NCI-H1930 (cell line): Measurements from ENCODE around the gene ZNF524.

Source experiments
- DNase-seq, 2 experiments: peaks; one replicate each; lab custom pipeline; 2025; lab: John Stamatoyannopoulos, UW

Gene ZNF524

GRCh38 chr19:55602104-55603001 is 2.3 kb downstream of the ZNF524 start:
- DNase-seq: no peak

DNA sequence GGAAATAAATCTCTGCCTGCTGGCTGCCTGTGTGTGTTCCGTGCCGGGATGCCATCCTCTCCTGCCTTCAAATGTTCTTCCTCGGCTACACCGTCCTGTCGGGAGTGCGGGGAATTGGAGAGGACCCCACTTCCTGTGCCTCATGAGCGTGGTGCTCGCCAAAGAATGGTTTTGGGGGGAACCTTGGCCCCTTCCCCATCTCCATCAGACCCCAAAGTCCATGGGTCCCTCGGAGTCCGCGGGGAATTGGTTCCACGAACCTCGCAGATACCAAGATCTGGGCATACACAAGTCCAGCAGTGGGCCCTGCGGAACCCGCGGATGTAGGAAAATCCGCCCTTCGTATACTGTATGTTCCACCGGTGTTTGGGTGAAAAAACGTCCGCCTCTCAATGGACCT is 3.0 kb downstream of the ZNF524 start:
- DNase-seq: no peak

DNA sequence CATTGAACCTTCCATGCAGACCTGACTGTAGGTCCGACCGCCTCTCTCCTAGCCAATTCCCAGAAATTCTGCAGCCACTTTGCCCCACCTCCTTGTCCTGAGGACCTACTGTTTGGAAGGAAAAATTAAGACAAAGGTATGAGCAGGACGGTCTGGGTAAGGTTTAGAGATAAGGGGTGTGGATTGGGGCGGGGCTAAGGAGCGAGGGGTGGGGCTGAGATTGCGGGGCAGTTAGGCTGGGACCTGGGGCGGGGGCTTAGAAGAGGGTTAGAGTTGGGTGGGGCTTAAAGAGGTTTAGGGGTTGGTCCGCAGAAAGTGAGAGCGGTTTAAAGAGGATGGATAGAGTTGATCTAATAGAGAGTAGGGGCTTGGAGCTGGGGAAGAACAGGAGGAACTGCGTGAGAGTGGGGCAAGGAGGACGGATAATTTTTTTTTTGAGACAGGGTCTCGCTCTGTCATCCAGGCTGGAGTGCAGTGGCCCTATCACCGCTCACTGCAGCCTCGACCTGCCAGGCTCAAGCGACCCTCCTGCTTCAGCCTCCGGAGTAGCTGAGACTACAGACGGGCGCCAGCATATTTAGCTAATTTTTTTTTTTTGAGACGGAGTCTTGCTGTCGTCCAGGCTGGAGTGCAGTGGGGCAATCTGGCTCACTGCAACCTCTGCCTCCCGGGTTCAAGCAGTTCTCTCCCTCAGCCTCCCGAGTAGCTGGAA is 3.6 kb downstream of the ZNF524 start:
- no peak for DNase-seq

DNA sequence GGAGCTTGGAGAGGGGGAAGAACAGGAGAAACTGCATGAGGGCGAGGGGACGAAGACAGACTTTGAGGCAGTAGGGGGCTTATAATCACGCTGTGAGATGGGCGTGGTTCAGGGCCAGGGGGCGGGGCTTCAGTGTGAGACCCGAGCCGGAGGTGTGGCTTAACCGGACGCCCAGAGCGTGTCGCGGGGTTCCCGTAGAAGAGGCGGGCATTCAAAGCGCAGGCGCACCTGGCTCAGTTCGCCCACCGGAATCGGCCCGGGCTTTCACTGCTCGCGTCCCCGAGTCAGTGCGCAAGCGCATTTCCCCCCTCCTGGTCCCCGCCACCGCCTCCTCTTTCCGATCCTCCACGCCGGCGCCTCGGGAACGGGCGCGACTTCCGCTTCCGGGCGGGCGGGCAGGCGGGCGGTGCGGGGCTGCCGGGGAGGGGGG is 5.1 kb downstream of the ZNF524 start:
- DNase-seq: peak; percentile 99 to 100

- DNase-seq: peak; percentile 59 to 82
These were observed 5.8 kb downstream of the ZNF524 start, which contains the start of gene ZNF865 for GRCh38 chr19:55605637-55606470. ZNF865 (plus strand) TSS chr19:55605647; CDS start chr19:55613619, 7,972 bp downstream.

GRCh38 chr19:55606471-55606787 is 6.3 kb downstream of the ZNF524 start:
- DNase-seq: no peak

- DNase-seq: no peak
These were observed 6.7 kb downstream of the ZNF524 start for GRCh38 chr19:55606817-55607216.

- DNase-seq: no peak
These were observed 9.2 kb downstream of the ZNF524 start for GRCh38 chr19:55609326-55609725.

DNA sequence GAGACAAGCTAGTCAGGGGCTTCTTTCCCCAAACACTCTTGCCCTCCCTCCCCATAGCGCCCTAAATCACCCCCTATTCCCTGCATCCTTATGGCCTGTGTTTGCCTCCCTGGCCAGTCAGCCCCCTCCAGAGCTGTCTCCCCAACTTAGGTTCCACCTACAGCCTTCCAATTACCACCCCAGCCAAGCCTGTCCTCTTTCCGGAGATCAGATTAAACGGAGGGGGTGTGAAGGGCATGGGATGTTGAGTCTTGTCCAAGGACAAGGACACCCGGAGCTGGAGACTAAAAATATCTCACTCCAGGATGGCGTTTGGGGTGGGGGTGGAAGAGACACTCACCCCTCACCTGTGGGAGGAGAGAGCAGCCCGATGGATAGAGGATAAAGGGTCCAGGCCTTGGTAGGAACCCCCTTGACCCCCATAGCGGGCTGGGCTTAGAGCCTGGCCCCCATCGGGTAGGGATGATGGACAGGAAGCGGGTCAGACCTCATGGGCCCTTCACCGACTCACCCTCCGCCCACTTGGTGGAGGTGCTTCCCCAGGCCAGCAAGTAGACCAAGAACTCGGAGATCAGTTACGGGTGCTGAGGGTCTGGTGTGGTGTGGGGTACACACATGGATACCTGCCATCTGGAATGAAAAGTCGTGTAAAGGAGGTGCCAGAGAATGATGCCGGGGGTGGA is 11.4 kb downstream of the ZNF524 start:
- DNase-seq: no peak

- DNase-seq: no peak
These were observed 12.0 kb downstream of the ZNF524 start for GRCh38 chr19:55611983-55612645.

GRCh38 chr19:55613396-55613795 is 13.3 kb downstream of the ZNF524 start:
- no peak for DNase-seq

DNA sequence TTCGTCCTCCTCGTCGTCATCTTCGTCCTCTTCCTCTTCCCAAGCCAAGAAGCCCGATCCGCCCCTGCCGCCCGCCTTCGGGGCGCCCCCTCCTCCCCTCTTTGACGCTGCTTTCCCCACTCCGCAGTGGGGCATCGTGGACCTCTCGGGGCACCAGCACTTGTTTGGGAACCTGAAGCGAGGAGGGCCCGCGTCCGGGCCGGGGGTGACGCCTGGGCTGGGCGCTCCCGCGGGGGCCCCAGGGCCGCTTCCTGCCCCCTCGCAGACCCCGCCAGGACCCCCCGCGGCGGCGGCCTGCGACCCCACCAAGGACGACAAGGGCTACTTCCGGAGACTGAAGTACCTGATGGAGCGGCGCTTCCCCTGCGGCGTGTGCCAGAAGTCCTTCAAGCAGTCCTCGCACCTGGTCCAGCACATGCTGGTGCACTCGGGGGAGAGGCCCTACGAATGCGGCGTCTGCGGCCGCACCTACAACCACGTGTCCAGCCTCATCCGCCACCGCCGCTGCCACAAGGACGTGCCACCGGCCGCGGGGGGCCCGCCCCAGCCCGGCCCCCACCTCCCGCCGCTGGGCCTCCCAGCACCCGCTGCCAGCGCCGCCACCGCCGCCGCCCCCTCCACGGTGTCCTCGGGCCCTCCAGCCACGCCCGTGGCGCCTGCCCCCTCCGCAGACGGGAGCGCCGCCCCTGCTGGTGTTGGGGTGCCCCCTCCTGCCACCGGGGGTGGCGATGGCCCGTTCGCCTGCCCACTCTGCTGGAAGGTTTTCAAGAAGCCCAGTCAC is 14.0 kb downstream of the ZNF524 start:
- DNase-seq: no peak

GRCh38 chr19:55614711-55615542 is 14.8 kb downstream of the ZNF524 start:
- DNase-seq: no peak

GRCh38 chr19:55615543-55616394 is 15.7 kb downstream of the ZNF524 start:
- DNase-seq: no peak

DNA sequence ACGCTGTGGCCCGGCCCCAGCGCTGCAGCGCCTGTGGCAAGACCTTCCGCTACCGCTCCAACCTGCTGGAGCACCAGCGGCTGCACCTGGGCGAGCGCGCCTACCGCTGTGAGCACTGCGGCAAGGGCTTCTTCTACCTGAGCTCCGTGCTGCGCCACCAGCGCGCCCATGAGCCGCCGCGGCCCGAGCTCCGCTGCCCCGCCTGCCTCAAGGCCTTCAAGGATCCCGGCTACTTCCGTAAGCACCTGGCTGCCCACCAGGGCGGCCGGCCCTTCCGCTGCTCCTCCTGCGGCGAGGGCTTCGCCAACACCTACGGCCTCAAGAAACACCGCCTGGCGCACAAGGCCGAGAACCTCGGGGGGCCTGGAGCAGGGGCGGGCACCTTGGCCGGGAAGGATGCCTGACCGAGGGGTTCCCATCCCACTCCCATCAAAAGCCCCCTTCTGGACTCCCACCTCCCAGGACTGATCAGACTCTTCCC is 16.3 kb downstream of the ZNF524 start:
- no peak for DNase-seq

GRCh38 chr19:55617426-55617825 is 17.3 kb downstream of the ZNF524 start:
- no peak for DNase-seq

DNA sequence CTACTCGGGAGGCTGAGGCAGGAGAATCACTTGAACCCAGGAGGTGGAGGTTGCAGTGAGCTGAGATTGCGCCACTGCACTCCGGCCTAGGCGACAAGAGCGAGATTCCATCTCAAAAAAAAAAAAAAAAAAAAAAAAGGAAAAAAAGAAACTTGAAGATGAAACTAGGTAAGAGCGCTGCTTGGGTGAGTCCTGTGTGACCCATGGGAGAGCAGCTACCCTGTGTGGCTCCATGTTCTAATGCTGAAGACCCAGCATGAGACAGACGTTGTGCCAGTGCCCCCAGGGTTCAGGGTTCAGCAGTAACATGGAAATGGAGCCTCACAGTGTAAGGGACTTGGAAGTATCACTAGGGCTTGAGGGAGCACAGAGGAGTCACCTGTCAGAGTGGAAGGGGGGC is 18.3 kb downstream of the ZNF524 start:
- DNase-seq: no peak

DNA sequence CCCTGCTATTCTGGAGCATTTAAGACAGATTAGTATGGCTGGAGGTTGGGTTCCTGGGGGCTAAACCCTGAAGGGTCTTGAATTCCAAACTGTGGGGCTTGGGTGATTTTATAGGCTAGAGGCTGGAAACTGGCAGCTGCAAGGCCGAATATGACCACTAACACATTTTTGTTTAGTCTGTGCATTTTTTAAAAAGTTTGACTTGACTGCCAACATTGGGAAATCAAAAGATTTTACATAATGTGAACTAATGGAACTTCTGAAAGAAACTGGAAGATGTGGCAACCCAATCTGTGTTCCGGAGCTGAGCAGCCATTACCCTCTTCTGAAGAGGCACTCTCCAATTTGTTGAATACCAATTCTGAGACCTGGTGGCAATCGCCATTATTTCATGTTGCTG is 19.2 kb downstream of the ZNF524 start:
- DNase-seq: no peak
